Kidney epithelial cell (primary cell): ENCODE results near the gene RD3L. TPM values are rescaled to one million over a fixed set of nuclear protein-coding genes. Genes with fewer than 3 reads are reported as not detected.

Experiments
- DNase-seq: peaks from one replicate; pipeline ENCODE4 v3.0.0-alpha.2; 2010; ENCODE audit warnings: low read depth
- H3K27me3 ChIP-seq: 2 replicates; pipeline ENCODE4 v1.6.0; 2011; ENCODE audit warnings: low read length; ENCODE audit not compliant: control insufficient read depth, insufficient read depth
- H3K36me3 ChIP-seq: 2 replicates; pipeline ENCODE4 v1.5.1; 2011; ENCODE audit warnings: low read length; ENCODE audit not compliant: control insufficient read depth, insufficient read depth
- H3K4me3 ChIP-seq: 2 replicates; pipeline ENCODE4 v1.5.1; 2011; ENCODE audit warnings: low read depth, mild to moderate bottlenecking, control low read depth, low read length
- CTCF ChIP-seq: IDR thresholded peaks from 2 replicates; pipeline ENCODE4 v1.5.1; 2011; ENCODE audit warnings: mild to moderate bottlenecking, moderate library complexity, low read length, control low read depth, inconsistent platforms; ENCODE audit not compliant: insufficient read depth, poor library complexity, severe bottlenecking
- total RNA-seq: library from RNA; depleted of rRNA; stranded (reverse); fragments of >200 nt; gene quantifications from 2 replicates; pipeline ENCODE4 v1.2.3, GENCODE V29; 2015

Gene RD3L
- total RNA-seq, 1 donor from 2014 or later, result not detected

- no peak overlapping the region for H3K4me3 ChIP-seq
- no peak for TF ChIP-seq CTCF
- H3K36me3 ChIP-seq, result no peaks in the 10 kb centered on the region
- no peaks in the 10 kb centered on the region for H3K27me3 ChIP-seq
- no peak for DNase-seq
These were observed 45.0 kb downstream of the RD3L start for GRCh38 chr14:103897075-103897947.

- Histone ChIP-seq H3K4me3 (no peak overlapping the region), H3K27me3 (no peaks in the 10 kb centered on the region), H3K36me3 (no peaks in the 10 kb centered on the region)
- no peak for TF ChIP-seq CTCF
- no peak for DNase-seq
These were observed 45.8 kb downstream of the RD3L start for GRCh38 chr14:103896578-103896977.

- Histone ChIP-seq H3K27me3 (no peaks in the 10 kb centered on the region), H3K4me3 (no peak overlapping the region), H3K36me3 (no peaks in the 10 kb centered on the region)
- DNase-seq, result no peak
- TF ChIP-seq CTCF, result no peak
These were observed 47.6 kb downstream of the RD3L start for GRCh38 chr14:103894723-103895059.

- Histone ChIP-seq H3K4me3 (no peak overlapping the region), H3K27me3 (no peaks in the 10 kb centered on the region), H3K36me3 (no peaks in the 10 kb centered on the region)
- TF ChIP-seq CTCF, result no peak
- DNase-seq, result no peak
These were observed 48.2 kb downstream of the RD3L start for GRCh38 chr14:103894034-103894722.

GRCh38 chr14:103892247-103892646 is 50.1 kb downstream of the RD3L start:
- Histone ChIP-seq H3K36me3 (no peaks in the 10 kb centered on the region), H3K27me3 (no peaks in the 10 kb centered on the region), H3K4me3 (no peak overlapping the region)
- no peak for DNase-seq
- TF ChIP-seq CTCF, result no peak
